HG03575 (cell line): ENCODE results near the gene CLIC3.

ENCODE experiments used
- ATAC-seq: cut with Tn5 transposase; IDR thresholded peaks from one replicate; pipeline ENCODE4 v1.9.1; 2021; ENCODE audit not compliant: unreplicated experiment, insufficient number of reproducible peaks, low FRiP score; ENCODE audit errors: extremely low read depth

CLIC3 gene

DNA sequence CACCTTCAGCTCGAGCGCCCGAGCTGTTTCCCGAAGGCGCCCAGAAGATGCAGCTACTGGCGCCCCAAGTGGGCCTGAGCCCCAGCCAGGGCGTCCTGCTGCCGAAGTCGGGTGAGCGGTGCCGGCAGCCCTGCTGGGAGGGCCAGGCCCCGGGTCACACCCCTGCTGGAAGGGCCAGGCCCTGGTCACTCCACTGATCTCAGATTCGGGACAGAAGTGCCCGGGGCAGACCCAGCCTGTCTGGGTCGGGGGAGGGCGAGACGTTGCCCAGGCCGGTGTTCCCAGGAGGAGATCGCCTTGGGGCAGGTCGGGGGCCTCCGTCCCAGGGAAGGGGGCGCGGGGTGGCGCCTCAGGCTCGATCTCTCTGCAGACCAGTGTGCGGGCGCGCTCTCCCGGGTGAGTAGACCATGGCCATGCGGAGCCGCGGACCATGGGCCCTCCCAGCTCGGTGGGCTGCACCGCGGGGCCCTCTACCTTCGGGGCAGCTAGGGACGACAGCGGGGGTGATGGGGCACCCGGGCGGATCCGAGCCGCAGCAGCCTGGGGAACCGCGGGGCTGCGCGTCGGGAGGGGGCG lies 11.3 kb downstream of the CLIC3 start:
- no peak for ATAC-seq

DNA sequence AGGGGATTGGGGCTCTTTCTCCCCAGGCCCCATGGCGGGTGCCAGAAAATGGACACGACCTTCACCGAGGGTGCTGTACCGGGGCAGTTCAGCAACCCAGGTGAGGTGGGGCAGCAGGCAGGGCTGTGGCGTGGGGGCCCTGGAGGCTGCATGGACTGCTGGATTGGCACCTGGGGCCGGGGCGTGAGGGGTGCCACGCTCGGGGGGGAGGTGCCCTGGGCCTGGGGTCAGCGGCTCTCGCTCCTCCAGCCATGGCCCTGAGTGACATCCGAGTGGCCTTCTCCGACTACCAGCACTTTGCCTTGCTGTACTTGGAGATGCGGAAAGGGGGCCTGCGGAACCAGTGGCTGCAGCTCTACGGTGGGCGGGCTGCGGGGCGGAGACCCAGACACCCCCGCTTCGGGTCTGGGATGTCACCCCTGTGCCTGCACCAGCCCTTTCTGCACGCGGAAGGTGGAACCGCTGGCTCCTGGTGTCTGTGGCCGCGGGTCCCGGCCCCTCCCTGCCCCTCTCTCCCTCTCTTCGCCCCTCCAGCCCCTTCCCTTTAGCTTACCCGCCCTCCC lies 11.8 kb downstream of the CLIC3 start:
- no peak for ATAC-seq

DNA sequence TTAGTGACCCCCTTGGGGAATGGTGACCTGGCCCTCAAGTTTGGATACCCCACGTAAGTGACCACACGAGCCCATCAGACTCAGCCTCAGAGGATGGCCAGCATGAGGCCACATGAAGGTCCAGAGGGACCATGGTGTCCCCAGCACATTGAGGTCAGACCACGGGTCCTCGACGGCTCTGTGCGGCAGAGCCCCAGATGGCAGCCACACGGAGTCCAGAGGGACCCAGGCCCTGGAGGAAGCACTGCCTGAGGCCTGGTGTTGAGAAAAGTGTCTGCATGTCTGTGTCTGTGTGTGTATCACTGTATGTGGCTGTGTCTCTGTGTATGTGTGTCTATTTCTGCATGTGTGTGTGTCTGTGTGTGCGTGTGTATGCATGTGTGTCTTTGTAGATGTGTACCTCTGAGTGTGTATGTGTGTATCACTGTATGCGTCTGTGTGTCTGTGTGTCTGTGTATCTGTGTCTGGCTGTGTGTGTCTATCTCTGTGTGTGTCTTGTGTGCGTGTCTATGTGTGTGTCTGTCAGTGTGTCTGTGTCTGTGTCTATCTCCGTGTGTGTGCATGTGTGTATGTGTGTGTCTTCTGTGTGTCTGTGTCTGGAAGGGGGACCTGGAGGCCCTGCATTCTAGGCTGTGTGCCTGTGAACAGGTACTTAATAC lies 12.6 kb downstream of the CLIC3 start:
- ATAC-seq: no peak

DNA sequence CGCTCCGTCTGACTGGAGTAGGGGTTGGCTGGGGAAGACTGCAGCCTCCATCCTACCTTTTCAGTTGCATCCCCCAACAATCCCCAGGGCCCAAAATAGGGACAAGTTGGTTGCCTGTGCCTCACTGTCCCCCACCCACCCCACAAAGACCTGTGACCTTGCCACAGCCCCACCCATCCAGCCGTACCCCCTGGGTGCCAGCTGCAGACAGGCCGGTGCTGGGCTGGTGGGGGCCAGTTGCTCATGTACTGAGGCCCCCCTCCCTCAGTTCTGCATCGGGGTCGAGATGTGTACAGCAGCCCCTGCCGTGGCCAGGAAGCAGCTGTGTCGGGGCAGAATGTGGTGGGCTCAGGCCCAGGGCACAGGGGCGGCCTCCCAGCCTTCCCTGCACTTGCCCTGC lies 13.2 kb downstream of the CLIC3 start:
- ATAC-seq: no peak

DNA sequence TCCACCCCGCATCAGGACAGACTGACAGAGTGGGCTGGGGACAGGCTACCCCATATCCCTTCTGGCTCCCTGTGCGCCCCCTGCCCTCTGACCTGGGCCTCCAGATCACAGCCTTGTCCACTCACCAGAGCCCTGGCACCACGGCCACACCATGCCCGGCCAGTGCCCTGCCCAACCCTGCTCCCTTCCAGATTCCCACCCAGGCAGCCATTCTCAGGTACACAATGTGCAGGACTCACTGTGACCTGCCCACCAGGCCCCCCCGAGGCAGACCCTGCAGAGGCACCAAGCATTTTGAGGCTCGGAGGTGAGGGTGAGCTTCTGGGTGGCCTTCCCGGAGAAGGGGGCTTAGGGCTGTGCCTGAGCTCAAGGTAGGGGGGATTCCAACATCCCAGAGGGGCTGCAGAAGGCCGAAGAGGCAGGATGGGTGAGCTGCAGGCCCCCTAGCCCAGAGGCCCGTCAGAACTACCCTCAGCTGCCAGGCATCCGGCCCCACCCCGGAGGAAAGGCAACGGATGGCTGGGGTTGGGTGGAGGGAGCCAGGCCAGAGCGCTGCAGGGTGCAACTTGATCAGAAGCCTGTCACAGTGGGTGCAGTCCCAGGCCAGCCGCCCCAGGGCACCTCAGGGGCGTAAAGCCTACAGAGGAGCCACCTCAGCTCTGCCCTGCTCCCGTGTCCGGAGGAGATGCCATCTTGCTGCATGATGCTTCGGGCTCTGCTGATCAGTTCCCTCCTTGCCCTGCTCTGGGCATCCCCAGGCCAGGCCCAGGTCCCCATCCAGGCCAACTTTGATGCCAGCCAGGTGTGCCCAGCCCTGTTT lies 13.9 kb downstream of the CLIC3 start, which contains the start of gene LCNL1:
Gene LCNL1 (plus strand): TSS at position 762 of the 820 bp plus-strand sequence. CDS start 594 bp downstream, outside the sequence.
- no peak for ATAC-seq

DNA sequence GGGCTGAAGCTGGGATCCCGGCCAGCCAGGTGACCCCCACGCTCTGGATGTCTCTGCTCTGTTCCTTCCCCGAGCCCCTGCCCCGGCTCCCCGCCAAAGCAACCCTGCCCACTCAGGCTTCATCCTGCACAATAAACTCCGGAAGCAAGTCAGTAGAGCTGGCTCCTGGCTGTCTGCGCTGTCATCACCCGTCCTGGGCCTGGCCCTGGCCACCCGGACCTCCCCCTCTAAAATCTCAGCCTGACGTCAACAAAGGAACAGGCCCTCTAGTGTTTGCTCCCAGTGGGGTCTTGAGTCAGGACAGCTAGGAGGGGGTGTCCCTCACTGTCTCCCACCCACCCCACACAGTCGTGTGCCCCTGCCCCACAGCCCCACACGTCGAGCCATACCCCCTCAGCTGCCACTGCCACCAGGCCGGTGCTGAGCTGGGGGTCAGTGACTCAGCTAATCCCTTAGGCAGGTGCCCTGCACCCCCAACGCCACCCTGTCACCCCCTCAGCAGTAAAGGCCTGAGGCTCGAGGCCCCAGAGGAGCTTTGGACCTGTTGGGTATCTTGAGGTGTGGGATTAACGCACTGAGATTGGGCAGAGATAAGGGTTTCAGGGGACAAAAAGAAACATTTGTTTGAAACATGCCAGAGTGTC lies 14.7 kb downstream of the CLIC3 start:
- ATAC-seq: no peak

DNA sequence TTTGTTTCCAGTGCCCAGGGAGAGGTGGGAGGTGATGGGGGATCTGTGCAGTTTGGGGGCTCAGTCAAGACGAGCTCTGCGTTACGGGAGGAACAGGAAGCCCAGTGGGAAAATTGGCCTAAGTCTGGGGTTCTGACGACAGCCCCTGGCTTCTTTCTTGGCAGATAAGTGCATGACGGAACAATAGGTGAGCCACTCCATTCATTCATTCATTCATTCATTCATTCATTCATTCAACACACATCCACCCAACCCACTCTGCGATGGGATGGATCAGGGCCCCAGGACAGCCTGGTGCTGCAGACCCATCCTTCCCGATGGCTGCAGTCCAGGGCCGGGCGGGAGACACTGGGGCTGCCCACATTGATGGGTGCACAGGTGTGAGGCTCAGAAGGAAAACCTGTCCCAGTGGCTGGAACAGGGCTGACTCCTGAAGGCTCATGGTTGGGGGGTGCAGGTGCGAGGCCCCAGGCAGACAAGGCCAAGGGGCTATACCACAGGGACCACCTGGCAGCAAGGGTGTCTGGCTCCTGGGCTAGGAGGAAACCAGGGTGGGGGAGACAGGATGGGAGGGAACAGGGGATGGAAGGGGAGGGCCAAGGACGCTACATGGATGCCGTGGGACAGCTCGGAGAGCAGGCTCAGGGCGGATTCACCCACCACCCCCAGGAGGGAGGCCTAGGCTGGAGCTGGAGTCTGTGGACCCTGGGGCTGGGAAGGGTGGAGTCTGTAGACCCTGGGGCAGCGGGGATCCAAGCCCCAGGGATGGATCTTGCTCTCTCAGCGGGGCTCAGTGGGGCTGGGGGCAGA lies 15.5 kb downstream of the CLIC3 start:
- ATAC-seq: no peak

DNA sequence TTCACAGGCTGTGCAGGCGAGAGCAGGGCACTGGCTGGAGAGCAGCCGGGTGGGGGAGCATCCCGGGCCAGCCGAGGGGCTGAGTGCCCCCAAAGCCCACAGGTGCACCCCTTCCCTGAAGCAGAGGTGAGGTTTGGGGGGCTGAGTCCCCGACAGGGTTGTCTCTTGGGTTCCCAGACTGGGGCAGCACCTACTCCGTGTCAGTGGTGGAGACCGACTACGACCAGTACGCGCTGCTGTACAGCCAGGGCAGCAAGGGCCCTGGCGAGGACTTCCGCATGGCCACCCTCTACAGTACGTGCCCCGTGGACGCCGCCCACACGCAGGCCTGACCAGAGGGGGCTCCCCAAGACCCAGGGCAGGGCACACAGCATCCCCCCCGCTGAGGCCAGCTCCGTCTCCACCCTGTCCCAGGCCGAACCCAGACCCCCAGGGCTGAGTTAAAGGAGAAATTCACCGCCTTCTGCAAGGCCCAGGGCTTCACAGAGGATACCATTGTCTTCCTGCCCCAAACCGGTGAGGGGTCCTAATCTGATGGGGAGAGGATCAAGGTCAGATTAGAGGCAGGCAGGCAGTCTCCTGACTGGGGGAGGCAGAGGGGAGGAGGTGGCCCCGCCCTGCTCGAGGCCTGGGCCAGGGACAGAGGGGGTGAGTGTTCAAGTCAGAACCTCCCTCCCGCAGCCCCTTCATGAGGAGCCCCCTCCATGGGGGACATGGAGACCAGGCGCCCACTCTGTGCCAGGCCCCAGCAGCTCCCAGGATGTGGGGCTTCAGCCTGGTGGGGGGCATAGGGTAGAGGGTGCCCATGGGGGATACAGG lies 16.4 kb downstream of the CLIC3 start:
- ATAC-seq: no peak

DNA sequence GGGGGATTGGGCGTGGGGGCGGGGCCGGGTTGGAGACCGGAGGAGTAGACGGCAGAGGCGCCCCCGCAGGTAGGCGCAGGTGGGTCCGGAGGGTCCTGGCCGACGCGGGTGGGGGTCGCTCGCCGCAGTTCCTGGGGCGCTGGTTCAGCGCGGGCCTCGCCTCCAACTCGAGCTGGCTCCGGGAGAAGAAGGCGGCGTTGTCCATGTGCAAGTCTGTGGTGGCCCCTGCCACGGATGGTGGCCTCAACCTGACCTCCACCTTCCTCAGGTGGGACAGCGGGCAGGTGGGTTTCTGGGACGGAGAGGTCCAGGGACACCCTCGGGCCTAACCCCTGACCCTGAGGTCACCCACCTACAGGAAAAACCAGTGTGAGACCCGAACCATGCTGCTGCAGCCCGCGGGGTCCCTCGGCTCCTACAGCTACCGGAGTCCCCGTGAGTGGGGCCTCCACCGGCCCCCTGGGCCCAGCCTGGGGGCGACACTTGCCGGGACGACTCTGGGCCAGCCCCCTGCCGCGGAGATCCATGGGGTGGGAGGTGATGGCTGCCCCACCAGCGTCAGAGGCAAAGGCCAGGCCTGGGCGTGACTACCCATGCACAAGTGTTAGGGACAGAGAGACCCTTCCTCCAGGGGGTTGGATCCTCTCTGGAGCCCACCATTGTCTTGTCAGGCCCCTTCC lies 17.4 kb downstream of the CLIC3 start:
- no peak for ATAC-seq

DNA sequence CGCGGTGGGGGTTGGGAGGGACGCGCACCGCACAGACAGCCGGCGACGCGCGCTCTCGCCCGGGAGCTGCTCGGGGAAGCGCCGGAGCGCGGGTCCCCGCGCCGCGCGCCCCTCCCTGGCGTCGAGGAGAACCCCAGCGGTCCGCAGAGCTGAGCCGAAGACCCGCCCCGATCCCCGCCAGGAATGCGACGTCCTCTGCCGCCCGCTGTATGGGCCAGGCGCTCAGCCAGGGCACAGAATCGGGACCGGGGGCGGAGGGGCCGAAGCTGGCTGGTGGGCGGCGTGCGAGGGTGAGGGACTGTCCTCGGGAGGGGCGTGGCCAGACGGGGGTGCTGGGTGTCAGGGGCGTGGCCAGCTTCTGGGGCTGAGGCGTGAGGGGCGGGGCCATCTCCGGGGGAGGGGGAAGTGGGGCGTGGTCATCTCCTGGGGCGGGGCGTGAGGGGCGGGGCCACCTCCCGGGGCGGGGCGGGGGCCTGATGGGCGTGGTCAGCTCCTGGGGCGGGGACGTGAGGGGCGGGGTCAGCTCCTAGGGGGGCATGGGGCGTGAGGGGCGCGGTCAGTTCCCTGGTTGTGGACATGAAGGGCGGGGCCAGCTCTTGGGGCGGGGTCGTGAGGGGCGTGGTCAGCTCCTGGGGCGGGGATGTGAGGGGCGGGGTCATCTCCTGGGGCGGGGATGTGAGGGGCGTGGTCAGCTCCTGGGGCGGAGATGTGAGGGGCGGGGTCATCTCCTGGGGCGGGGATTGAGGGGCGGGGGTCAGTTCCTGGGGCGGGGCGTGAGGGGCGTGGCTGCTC lies 18.1 kb downstream of the CLIC3 start:
- no peak for ATAC-seq

DNA sequence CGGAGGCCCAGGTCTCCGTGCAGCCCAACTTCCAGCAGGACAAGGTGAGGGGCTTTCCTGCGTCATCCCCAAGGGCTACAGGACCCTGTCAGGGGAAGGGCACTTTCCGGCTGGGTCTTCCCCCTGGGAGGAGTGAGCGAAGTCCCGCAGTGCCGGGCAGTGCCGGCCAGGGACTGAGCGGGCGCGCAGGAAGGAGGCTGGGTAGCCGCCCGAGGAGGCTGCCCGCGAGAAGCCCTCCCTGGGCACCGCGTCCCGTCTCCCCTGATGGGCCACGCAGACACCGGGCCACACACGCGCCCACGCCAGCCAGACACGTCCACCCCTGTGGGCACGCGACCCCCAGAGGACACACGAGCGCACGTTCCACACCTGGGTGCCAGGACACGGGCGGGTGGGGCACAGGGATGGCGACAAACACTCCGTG lies 18.7 kb downstream of the CLIC3 start:
- no peak for ATAC-seq

DNA sequence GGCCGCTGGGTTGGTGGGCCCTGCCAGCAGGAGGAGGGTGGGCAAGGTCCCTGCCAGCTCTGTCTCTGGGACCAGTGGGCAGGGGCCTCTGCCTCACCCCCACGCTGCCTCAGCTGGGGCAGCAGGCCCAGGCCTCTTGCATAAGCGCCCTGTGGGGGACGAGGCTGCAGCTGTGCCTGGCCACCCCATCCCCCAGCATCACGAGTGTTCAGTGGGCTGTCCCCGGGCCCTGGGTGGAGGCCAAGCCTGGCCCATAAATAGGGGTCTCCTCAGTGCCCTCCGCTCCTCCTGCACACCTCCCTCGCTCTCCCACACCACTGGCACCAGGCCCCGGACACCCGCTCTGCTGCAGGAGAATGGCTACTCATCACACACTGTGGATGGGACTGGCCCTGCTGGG lies 19.1 kb downstream of the CLIC3 start, which contains the start of gene PTGDS:
Gene PTGDS (plus strand): TSS at position 282 of the 400 bp plus-strand sequence. CDS start 75 bp downstream, at position 357.
- ATAC-seq: no peak

DNA sequence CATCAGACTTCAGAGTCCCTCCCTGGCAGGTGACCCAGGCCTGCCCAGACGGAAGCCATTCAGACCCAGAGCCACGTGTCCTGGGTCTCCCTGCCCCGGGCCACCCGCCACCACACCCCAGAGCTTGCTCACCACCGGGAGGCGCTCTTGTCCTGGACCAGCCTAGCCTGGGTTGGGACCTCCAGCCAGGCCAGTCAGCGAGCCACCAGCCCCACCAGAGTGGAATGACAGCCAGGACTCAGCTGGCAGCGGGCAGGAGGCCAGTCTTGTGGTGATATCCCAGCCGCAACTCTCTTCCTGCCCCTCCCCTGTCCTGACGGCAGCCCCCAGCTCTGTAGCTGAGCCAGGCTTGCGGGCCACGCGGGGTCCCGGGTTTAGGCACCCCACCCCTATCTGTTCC lies 20.7 kb downstream of the CLIC3 start:
- no peak for ATAC-seq

DNA sequence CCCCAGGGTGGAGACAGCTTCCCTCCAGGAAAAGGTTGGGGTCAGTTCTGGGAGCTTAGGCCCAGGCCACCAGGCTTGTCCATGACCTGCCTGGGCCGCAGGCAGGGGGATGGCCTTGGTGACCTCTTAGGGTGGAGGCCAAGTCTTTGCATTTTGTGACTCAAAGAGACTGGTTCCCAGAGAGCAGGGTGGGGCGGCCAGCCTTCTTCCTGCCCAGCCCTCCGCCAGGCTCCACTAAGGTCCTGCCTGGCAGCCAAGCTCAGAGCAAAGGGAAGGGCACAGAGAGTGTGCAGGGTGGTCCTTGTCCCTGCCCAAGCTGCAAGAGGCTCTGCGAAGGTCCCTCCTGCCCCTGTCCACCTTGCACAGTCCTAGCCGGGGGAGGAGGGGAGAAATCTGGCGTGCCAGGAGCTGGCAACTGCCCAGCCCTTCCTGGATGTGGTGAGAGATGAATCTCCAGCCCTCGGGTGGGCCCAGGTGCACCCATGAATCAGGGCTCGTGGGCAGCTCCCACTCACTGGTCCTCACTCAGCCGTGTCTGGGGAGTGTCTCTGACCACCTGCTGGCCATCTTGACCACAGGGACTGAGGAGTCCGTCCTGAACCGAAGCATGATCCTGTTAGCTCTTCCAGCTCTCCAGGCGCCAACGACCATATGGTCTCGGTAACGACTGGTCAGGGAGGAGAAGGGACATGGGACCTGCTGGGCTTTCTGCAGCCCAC lies 21.4 kb downstream of the CLIC3 start:
- ATAC-seq: no peak

DNA sequence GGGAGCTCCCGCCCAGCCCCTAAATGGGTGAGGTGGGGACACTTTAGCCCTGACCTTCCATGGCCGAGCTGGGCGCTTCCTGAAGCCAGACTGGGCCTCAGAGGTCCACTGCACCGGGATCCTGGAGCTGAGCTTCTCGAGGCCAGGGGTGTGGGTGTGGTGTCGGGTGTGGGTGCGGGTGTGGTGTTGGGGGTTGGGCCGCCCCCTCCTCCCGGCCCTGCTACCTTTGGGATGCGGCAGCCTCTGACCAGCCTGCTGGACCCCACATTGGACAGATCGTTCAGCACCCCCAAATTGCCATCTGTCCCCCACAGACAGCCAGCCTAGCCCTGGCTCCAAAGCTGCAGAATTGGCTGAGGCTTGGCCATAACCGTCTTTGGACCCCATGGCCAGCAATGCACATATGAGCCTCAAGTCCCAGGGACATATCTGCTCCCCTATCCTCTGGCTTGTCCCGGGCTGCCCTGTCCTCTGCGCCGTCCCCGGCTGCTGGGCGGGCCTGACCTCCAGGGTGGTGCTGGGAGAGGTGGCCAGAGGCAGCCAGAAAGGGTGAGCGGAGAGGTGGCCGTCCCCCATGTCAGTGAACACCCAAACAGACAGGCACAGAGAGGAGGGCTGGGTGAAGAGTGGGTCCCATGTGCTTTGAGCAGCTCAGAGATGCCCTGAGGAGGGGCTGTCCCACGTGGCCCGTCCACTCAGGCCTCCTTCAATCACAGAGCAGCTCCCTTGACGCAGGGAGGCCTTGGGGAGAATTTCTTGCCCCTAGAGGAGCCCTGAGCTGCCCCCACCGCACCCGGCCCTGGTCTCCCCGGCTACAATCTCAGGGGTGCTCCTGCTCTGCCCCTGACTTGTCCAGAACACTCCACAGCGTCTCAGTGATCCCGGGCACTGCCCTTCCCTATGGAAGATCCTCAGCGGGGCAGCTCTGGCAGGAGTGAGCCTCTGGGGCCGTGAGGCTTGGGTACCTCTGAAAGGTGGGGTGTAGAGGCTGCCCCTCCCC lies 22.4 kb downstream of the CLIC3 start:
- no peak for ATAC-seq
